Spleen (tissue), 11 donors: ENCODE results near the gene NLGN1. TPM values are rescaled to one million over a fixed set of nuclear protein-coding genes. Genes with fewer than 3 reads are reported as not detected.

Experiments used
- DNase-seq: peaks from one replicate; pipeline ENCODE4 v3.0.0-alpha.2; 2020
- H3K27ac ChIP-seq, 8 donors: fragments of 200-600 bp; sonication (generic) in 7 of 8; 1 replicate in 4 of 8; 2 replicates in 4 of 8; pipeline versions ENCODE4 v1.5.0 to v1.8.0; 2016 to 2021; ENCODE audit warnings: inconsistent platforms in 4 of 8, mild to moderate bottlenecking in 4 of 8, moderate library complexity in 1 of 8
- H3K27me3 ChIP-seq, 7 donors: fragments of 200-600 bp; sonication (generic) in 6 of 7; replicated peaks in 1 of 7; 1 replicate in 4 of 7; 2 replicates in 3 of 7; pipeline versions ENCODE4 v1.5.0 to v1.8.0; 2016 to 2021; ENCODE audit warnings: inconsistent platforms in 3 of 7, mild to moderate bottlenecking in 1 of 7
- H3K36me3 ChIP-seq, 6 donors: fragments of 200-600 bp; sonication (generic) in 5 of 6; 1 replicate in 4 of 6; 2 replicates in 2 of 6; pipeline versions ENCODE4 v1.5.0 to v1.8.0; 2016 to 2021; ENCODE audit warnings: inconsistent platforms in 2 of 6
- H3K4me1 ChIP-seq, 6 donors: fragments of 200-600 bp; sonication (generic) in 5 of 6; 1 replicate in 3 of 6; 2 replicates in 3 of 6; pipeline versions ENCODE4 v1.5.0 to v1.8.0; 2016 to 2021; ENCODE audit warnings: inconsistent platforms in 3 of 6
- H3K4me3 ChIP-seq, 8 donors: fragments of 200-600 bp; sonication (generic) in 7 of 8; 1 replicate in 4 of 8; 2 replicates in 4 of 8; pipeline versions ENCODE4 v1.5.0 to v1.8.0; 2016 to 2021; ENCODE audit warnings: inconsistent platforms in 4 of 8, mild to moderate bottlenecking in 4 of 8, moderate library complexity in 2 of 8
- H3K9me3 ChIP-seq, 8 donors: fragments of 200-600 bp; sonication (generic) in 7 of 8; 1 replicate in 4 of 8; 2 replicates in 4 of 8; pipeline versions ENCODE4 v1.5.0 to v1.8.0; 2016 to 2021; ENCODE audit warnings: inconsistent platforms in 4 of 8
- CTCF ChIP-seq, 11 experiments: fragments of 200-600 bp in 7 of 11; fragments of 450-650 bp in 4 of 11; sonication (generic) in 4 of 11; IDR thresholded peaks in 8 of 11; conservative IDR thresholded peaks in 3 of 11; 1 replicate in 7 of 11; 2 replicates in 4 of 11; pipeline versions ENCODE4 v1.4.0 to v1.8.0; 2016 to 2021; ENCODE audit warnings: antibody characterized with exemption in 11 of 11, inconsistent platforms in 4 of 11, mild to moderate bottlenecking in 1 of 11
- POLR2A ChIP-seq, 3 donors: fragments of 450-650 bp; IDR thresholded peaks; one replicate each; pipeline ENCODE4 v1.5.1; 2017; ENCODE audit warnings: antibody characterized with exemption in 3 of 3, mild to moderate bottlenecking in 1 of 3
- POLR2AphosphoS5 ChIP-seq, 3 donors: sonication (generic); formaldehyde crosslinking; IDR thresholded peaks; one replicate each; pipeline ENCODE4 v1.5.1; 2017; ENCODE audit warnings: antibody characterized with exemption in 3 of 3
- WGBS, 5 donors: extraction: QIAGEN DNeasy Blood & Tissue Kit in 3 of 5; methylation state at CpG; one replicate each; pipeline versions ENCODE4 v1.1.5 to v1.1.7; 2013 to 2018; 5-methylcytosine and 5-hydroxymethylcytosine counted together
- intact Hi-C: fragments of 100-400 bp; cut with DNase I; formaldehyde crosslinking; loops from one replicate; pipeline ENCODE4 v1.15.0; 2023; ENCODE audit warnings: low total_unique reads
- polyA plus RNA-seq, 3 donors: library from polyadenylated mRNA; stranded (reverse); fragments of 200-250 nt; gene quantifications; one replicate each; pipeline ENCODE4 v1.2.1, GENCODE V29; 2013
- total RNA-seq, 7 donors: library from RNA; depleted of rRNA in 3 of 7; stranded (reverse); fragments of >200 nt in 3 of 7; fragmentation: NEBNext Ultra II Directional in 4 of 7; extraction: Animal tissue kit (Norgen Biotek cat#: 25700) in 4 of 7; gene quantifications; one replicate each; pipeline versions ENCODE4 v1.1.0 to v1.2.1, GENCODE V29; 2016 to 2021
- donor health status: healthy with polysubstance abuse.
- donor health status: DM: no; HTN: no; CAD: no; lungs with moderate emphysema.
- donor health status: DM: no; HTN: no; CAD: no.
- donor health status: Bipolar disorder and iron deficiency.
- donor health status: healthy.
- donor health status: DM: no; HTN: no; CAD: no.
- donor health status: DM: yes; HTN: yes; CAD: no.

NLGN1 gene
- total and polyA plus RNA-seq, 10 donors = 0.03 to 0.13 (median 0.03) TPM; not detected in 7

- H3K36me3 ChIP-seq = no peaks in the 10 kb centered on the region
- intact Hi-C loops = no loop called here
- H3K27ac ChIP-seq = no peak overlapping the region
- no peak for DNase-seq
- H3K4me1 ChIP-seq = no peaks in the 10 kb centered on the region
- H3K9me3 ChIP-seq = peaks cover 0 to 23% (median 17%) of the 10 kb centered on the region in 8 donors
- H3K4me3 ChIP-seq = no peak overlapping the region
- H3K27me3 ChIP-seq = no peaks in the 10 kb centered on the region
- no peak for TF ChIP-seq POLR2AphosphoS5 (IDR thresholded peaks at IDR 0.05)
- TF ChIP-seq POLR2A (IDR thresholded peaks at IDR 0.05) = no peak
- TF ChIP-seq CTCF (IDR thresholded peaks at IDR 0.05 in 8 of 11, conservative IDR thresholded peaks at IDR 0.05 in 3 of 11) = no peak
- 58 to 77% (median 64%) methylated on average over 1 of the region's 1 CpG for WGBS, 5 donors
Measured at GRCh38 chr3:174062923-174063322, 665.4 kb downstream of the NLGN1 start.

- intact Hi-C loops = no loop called here
- H3K4me1 ChIP-seq = no peaks in the 10 kb centered on the region
- H3K36me3 ChIP-seq = no peaks in the 10 kb centered on the region
- DNase-seq = no peak
- H3K4me3 ChIP-seq = no peak overlapping the region
- no peak for TF ChIP-seq POLR2A (IDR thresholded peaks at IDR 0.05)
- no peak for TF ChIP-seq CTCF (IDR thresholded peaks at IDR 0.05 in 8 of 11, conservative IDR thresholded peaks at IDR 0.05 in 3 of 11)
- no peak for TF ChIP-seq POLR2AphosphoS5 (IDR thresholded peaks at IDR 0.05)
- H3K27me3 ChIP-seq = no peaks in the 10 kb centered on the region
- H3K9me3 ChIP-seq = peaks cover 0 to 13% (median 9%) of the 10 kb centered on the region in 8 donors
- WGBS, 5 donors = 64 to 93% (median 80%) methylated on average over 2 of the region's 2 CpGs
- no peak overlapping the region for H3K27ac ChIP-seq
Measured at GRCh38 chr3:174068035-174068434, 670.5 kb downstream of the NLGN1 start.

GRCh38 chr3:174072675-174073074 lies 675.1 kb downstream of the NLGN1 start:
- Histone ChIP-seq H3K4me1 (no peaks in the 10 kb centered on the region), H3K9me3 (peaks cover 0 to 4% (median 0%) of the 10 kb centered on the region in 8 donors), H3K27me3 (no peaks in the 10 kb centered on the region), H3K27ac (no peak overlapping the region), H3K36me3 (no peaks in the 10 kb centered on the region), H3K4me3 (no peak overlapping the region)
- intact Hi-C loops = no loop called here
- TF ChIP-seq POLR2AphosphoS5 (IDR thresholded peaks at IDR 0.05) = no peak
- TF ChIP-seq POLR2A (IDR thresholded peaks at IDR 0.05) = no peak
- TF ChIP-seq CTCF (IDR thresholded peaks at IDR 0.05 in 8 of 11, conservative IDR thresholded peaks at IDR 0.05 in 3 of 11) = no peak
- 8 to 34% (median 24%) methylated on average over 1 of the region's 1 CpG for WGBS, 5 donors
- DNase-seq = no peak

- Histone ChIP-seq H3K27me3 (no peaks in the 10 kb centered on the region), H3K27ac (no peak overlapping the region), H3K9me3 (no peaks in the 10 kb centered on the region), H3K4me1 (no peaks in the 10 kb centered on the region), H3K36me3 (no peaks in the 10 kb centered on the region), H3K4me3 (no peak overlapping the region)
- no peak for TF ChIP-seq POLR2AphosphoS5 (IDR thresholded peaks at IDR 0.05)
- TF ChIP-seq CTCF (IDR thresholded peaks at IDR 0.05 in 8 of 11, conservative IDR thresholded peaks at IDR 0.05 in 3 of 11) = no peak
- no peak for TF ChIP-seq POLR2A (IDR thresholded peaks at IDR 0.05)
- intact Hi-C loops = no loop called here
- 78 to 86% (median 83%) methylated on average over 3 of the region's 3 CpGs for WGBS, 5 donors
- DNase-seq = no peak
Measured at GRCh38 chr3:174083706-174084105, 686.2 kb downstream of the NLGN1 start.
